Measurements from ENCODE around the gene TUT1.
"Not testable (repeated sequence)": the region's sequence is repeated elsewhere in the genome, so short reads cannot be mapped to it uniquely, and the experiment has no call there.

Gene TUT1

DNA sequence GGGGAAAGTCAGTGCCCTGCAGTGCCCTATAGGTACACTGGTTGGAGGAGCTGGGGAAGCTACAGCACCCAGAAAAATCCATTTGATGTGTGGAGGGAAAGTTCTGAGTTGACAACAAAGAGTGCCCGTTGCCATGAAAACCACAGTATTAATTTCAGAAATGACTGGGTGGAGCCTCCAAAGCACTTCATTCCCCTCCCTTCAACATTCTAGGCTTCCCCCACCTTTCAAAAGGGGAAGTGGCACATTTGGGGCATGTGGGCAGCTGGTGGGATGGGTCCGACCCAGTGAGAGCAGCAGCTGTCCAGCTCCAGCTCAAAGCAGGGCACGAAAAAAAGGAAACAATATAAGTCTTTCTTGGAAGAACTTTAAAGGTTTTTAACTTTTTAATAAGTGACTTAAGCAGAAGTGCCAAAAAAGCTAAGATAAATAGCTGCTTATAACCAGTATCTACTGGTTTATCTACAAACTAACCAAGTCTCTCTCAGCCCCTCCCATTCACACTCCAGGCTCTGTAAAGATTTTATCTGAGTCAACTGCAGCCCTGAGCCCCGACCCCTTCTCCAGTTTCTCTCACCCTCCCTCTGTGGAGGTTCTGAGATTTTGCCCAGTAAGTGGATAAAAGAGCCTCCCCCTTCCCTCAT, 35.7 kb downstream of the TUT1 start:
- peak; percentile 87 to 93 (median 89) for DNase-seq

- peak in 1 of 3 donors; percentile 20 for DNase-seq
Measured at GRCh38 chr11:62554387-62555167, 36.7 kb downstream of the TUT1 start.

DNA sequence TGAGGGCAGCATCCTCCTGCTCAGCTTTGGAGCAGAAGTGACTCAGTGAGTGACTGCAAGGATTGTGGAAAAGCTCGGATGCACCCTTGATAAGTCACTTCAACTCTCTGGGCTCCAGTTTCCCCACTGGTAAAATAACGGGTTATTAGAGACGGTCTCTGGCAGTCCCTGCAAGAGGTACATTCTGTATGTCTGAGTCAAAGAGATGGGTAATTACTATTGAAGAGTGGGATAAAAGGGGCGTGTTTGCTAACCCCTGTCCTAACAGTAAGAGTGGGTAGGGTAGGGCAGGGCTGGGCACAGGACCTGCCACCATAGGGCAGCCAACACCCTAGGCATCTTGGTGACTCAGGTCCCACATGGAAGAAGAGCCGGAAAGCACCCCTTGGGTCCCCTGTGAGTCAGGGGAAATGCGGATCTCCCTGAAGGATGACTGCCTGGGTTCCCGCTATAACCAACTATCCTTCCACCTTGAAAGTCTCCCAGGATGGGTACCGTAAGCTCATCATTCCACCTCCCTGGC, 37.4 kb downstream of the TUT1 start:
- peak; percentile 94 to 98 (median 94) for DNase-seq

DNA sequence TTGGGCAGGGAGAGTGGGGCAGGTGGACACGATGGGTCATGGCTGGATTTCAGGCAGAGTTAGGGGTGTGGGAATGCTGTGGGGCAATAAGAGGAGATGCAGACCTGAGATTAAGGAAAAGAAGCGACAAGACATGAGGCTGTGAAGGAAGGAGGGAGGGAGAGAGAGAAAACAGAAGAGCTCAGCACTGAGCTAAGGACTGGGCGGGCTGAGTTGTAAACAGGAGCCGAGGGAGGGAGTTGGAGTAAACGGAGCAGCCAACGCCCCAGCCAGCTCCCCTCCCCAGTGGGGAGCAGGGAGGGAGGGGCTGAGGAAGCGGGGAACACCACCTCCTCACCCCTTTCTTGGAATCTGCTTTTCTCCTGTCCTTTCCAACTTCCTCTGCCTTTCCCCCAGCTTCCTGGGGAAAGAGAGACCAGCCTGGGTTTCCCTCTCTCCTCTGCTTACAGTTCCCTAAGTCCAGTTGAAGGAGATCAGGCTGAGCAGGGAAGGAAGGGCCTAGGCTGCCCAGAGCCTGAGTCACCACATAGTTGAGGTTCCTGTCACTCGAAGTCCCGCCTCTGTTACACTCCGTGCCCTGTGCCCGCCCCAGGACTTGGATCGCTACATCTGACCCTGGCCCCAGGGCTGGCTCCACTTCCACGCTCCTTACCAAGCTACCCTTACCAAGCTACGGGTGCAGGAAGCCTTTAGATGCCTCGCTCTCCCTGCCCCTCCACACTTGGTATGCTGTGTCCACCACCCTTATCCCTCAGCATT, 38.1 kb downstream of the TUT1 start:
- peak; percentile 92 to 96 (median 92) for DNase-seq

DNA sequence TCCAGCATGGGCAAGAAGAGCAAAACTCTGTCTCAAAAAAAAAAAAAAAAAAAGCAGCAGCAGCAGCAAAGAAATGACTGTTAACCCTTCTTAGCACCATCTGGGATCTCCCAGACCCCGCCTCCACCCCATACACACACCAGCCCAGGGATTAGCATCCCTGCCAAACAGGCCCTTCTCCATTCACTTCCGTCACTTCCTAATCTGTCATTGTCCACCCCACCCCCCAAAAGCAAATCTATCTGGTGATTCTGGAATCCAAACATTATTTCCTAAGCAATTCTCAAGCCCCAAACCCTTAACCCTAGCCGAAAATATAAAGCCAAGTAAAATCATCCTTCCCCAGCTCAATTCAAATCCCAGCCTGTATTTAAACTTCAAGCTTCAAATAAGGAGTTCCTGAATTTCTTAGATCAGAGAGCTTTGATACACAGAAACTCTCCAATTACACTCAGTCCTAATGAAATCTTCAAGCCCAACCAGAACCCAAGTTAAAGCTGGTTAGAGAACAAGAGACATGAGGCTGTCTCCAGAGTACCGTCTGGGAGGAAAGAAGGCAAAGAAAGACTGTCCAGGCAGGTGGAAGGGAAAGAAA, 38.7 kb downstream of the TUT1 start:
- DNase-seq, result peak in 2 of 3 donors; percentile 48 to 57

DNA sequence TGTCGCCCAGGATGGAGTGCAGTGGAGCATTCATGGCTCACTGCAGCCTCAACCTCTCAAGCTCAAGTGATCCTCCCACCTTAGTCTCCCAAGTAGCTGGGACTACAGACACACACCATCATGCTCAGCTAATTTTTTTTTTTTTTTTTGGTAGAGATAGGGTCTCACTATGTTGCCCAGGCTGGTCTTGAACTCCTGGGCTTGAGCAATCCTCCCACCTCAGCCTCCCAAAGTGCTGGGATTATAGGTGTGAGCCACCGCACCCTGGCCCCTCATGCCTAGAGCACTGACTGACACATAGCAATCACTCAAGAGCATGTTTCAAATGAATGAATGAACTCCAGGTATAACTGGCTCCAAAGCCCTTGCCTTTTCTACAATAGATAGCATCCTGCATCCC, 40.8 kb downstream of the TUT1 start:
- DNase-seq, result not testable (repeated sequence)

DNA sequence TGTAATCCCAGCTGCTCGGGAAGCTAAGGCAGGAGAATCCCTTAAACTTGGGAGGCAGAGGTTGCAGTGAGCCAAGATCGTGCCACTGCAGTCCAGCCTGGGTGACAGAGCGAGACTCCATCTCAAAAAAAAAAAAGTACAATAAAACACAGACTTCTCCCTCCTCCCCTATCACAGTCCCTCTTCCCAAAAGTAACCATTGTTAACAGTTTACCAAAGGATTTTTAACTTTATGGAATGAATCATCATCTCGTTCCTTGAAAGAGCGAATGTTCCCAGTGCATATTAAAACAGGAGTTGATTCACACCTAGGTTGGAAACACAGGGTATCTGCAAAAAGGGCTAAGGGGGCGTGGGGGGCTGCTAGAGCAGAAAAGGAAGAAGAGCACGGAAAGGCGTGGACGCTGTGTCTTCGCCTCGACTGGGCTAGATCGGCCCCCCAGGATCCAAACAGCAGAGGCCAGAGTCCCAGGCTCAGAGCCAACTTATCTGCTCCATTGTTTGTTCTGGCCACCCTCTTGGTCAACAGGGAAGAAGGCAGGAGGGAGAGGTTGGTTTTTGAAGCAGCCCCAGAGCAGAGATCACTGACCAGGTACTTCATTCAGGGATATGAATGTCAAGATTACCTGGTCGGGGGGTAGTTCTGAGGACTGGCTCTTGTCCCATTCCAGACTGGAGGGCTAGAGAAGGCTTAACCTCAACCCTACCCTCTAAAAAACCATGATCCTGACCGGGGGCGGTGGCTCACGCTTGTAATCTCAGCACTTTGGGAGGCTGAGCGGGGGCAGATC, 42.6 kb downstream of the TUT1 start:
- no peak for DNase-seq

- DNase-seq, result no peak
Measured at GRCh38 chr11:62547691-62548281, 43.5 kb downstream of the TUT1 start.

DNA sequence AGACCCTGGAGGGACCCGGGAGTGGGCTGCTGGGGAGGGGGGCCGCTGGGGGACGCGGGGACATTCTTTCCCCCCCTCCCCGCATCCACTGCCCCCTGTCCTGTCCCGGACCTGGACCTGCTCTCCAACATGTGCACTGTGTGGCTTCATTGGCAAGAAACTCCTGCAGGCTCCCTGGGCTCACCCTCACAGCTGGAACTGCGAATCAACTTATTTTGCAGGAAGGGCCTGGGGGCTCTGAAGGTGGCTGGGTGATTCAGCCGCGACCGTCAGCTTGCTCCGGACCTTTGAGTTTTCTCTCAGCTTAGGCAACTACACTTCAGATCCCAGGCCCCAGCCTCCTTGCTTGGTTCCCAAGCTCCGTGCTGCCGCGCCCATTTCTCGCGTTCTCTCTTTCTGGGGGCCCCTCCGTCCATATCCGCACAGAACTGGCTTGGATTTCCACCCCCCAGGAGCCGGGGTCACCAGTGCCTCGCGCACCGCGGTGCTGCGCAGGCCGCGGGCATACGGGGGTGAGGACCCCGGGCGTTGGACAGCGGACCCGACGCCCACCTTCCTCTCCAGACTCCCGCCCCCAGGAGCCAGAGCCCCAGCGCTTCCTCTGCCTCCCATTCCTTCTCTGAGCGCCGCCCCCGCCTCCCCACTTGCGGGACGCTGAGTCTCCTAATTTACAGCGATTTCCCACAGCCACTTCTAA, 44.2 kb downstream of the TUT1 start:
- DNase-seq, result peak; percentile 30 to 43 (median 40)

GRCh38 chr11:62546244-62546928, 44.9 kb downstream of the TUT1 start, which contains the start of gene AHNAK:
Gene AHNAK (minus strand): TSS chr11:62546806. CDS start chr11:62536098, 10,708 bp downstream.
- peak; percentile 84 to 95 (median 91) for DNase-seq

- DNase-seq, result peak; percentile 92 to 97 (median 93)
Measured at GRCh38 chr11:62545437-62546243, 45.7 kb downstream of the TUT1 start.

GRCh38 chr11:62544581-62545436, 46.5 kb downstream of the TUT1 start:
- DNase-seq, result peak; percentile 69 to 80 (median 77)

DNA sequence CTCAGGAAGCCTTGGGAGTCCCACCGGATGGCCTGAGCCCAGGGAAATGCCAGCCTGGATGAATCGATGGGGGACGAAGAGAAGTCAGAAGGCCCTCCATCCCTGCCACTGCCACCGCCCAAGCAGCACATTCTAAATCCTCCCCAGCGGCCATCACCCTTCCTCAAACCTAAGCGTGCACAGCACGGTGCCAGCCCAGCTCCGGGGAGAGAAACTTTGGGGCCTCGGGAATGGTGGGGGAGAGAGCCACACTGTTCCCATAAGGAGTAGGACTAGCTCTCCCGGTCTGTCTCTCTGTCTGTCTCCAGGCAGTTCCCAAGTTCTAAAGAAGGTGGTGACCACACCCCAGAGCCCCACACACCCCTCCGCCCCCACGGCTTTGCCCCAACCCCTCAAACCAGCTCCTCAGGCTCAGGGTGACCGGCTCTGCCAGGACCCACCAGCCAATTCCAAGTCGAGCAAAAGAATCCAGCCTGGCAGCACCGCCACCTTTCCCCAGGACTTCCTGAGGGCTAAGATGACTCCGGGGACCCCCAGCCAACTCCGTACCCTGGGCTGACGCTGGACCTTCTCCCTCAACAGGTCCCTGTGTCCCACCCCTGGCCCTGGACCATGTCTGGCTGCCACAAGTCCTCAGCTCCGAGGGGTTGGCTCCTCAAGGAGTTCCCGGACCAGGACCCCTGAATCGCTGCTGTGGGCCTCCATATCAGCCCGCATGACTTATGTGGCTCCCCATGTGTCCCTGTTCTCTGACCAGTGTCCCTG, 47.5 kb downstream of the TUT1 start:
- peak in 1 of 3 donors; percentile 42 for DNase-seq

DNA sequence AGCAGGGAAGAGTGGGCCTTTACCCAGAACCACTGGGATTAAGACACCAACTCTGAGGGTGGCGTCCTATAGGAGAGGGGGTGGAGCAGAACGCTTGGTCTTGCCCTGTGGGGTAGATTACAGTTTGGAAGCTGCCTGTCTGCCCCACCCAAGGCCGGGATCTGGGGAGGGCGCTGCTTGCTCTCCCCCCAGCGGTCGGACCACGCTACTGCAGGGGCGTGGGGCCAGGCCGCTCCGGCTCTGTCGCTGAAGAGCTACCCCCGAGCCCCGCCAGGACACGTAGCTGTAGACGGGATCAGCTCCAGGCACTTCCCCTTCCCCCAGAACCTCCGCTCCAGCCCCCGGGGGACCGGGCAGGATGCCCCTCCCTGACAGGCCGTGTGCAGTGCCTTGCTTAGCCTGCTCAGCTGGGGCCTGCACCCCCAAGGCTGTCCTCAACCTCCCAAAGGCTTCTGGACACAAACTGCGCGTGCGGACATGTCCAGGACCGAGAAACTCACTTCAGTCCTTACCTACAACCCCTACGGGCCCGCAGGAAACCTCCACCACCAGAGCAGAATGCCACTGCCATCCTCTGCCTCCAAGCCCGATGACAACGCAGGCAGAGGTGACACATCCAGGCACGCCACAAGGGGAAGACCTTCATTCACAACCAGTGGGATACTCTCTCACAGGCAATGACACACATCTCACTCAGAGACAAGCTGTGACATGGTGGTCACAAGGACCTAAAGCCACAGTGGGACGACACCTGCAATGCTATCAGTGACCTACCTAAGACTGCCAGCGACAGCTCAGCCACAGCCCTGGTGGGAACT, 48.4 kb downstream of the TUT1 start:
- peak; percentile 87 to 91 (median 91) for DNase-seq

GRCh38 chr11:62542111-62542745, 49.1 kb downstream of the TUT1 start:
- no peak for DNase-seq
